ENCODE data around the gene TEC.

TEC gene

DNA sequence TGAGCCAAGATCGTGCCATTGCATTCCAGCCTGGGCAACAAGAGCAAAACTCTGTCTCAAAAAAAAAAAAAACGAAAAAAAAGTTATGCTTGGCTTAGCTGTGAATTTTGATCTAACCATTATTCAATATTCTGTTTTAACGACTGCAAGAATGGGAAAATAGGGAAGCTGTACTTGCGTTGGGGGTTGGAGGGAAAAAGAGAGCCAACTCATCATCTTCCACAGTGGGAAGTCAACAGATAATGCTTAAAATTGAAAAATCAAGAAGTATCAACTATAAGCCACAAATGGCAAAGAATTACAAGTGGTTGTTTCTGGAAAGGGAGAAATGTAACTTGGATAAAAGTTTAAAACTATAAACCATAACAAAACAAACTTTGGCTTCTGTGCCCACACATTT is 2.9 kb downstream of the TEC start:
- H3K4me2 ChIP-seq (ENCODE audit: low read depth, low read length, poor library complexity, severe bottlenecking), result peak overlapping the region; percentile 99
- no peaks in the 10 kb centered on the region for H3K9me2 ChIP-seq (replicated peaks; ENCODE audit: low read depth, low read length)
- no peaks in the 10 kb centered on the region for H3K36me3 ChIP-seq (ENCODE audit: insufficient read depth, low read length)
- H3F3A ChIP-seq (ENCODE audit: low read depth), result peaks cover 10% of the 10 kb centered on the region
- peaks cover 78% of the 10 kb centered on the region for H3K79me2 ChIP-seq (ENCODE audit: insufficient read depth, low read length)
- peaks cover 62% of the 10 kb centered on the region for H4K20me1 ChIP-seq (ENCODE audit: insufficient read depth, low read length, poor library complexity, severe bottlenecking)
- no peaks in the 10 kb centered on the region for H3K27me3 ChIP-seq (ENCODE audit: insufficient read depth, low read length, poor library complexity, severe bottlenecking)
- TF ChIP-seq EZH2phosphoT487 (IDR thresholded peaks at IDR 0.05; ENCODE audit: borderline replicate concordance), result no peak
- TF ChIP-seq, protein P1, sequence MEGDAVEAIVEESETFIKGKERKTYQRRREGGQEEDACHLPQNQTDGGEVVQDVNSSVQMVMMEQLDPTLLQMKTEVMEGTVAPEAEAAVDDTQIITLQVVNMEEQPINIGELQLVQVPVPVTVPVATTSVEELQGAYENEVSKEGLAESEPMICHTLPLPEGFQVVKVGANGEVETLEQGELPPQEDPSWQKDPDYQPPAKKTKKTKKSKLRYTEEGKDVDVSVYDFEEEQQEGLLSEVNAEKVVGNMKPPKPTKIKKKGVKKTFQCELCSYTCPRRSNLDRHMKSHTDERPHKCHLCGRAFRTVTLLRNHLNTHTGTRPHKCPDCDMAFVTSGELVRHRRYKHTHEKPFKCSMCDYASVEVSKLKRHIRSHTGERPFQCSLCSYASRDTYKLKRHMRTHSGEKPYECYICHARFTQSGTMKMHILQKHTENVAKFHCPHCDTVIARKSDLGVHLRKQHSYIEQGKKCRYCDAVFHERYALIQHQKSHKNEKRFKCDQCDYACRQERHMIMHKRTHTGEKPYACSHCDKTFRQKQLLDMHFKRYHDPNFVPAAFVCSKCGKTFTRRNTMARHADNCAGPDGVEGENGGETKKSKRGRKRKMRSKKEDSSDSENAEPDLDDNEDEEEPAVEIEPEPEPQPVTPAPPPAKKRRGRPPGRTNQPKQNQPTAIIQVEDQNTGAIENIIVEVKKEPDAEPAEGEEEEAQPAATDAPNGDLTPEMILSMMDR (conservative IDR thresholded peaks at IDR 0.05; ENCODE audit: low read length), result no peak
- peaks cover 72% of the 10 kb centered on the region for H3K4me1 ChIP-seq (ENCODE audit: insufficient read depth, low read length, poor library complexity, severe bottlenecking)
- H3K4me3 ChIP-seq (ENCODE audit: low read length, poor library complexity, severe bottlenecking), result peak overlapping the region; percentile 94
- H3K9ac ChIP-seq (ENCODE audit: low read depth, low read length, poor library complexity, severe bottlenecking), result peak overlapping the region; percentile 80
- no peaks in the 10 kb centered on the region for H3K9me3 ChIP-seq (ENCODE audit: insufficient read depth, low read depth, low read length)
- H2AFZ ChIP-seq (ENCODE audit: low read length), result no peak overlapping the region

DNA sequence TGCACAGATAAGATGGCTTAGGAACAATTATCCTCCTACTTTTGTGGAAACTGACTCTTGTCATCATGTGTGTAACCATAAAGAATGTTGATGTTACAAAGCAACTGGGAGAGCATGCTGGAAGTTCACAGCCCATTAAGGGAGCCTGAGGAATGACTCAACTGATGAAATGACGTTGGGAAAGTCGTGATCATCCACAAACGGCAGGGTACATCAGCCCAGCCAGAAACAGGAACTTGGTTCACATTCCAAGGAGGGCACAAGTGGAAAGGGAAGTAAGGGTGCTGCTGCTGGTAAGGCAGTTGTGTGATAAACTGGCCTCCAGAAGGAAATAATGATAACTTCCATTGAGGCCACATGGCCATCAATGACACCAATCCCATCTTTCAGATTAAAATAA is 6.7 kb downstream of the TEC start:
- peak overlapping the region; percentile 35 for H3K4me3 ChIP-seq (ENCODE audit: low read length, poor library complexity, severe bottlenecking)
- H4K20me1 ChIP-seq (ENCODE audit: insufficient read depth, low read length, poor library complexity, severe bottlenecking), result peaks cover 79% of the 10 kb centered on the region
- peak overlapping the region; percentile 59 for H3K4me2 ChIP-seq (ENCODE audit: low read depth, low read length, poor library complexity, severe bottlenecking)
- no peak overlapping the region for H2AFZ ChIP-seq (ENCODE audit: low read length)
- peaks cover 99% of the 10 kb centered on the region for H3K79me2 ChIP-seq (ENCODE audit: insufficient read depth, low read length)
- no peaks in the 10 kb centered on the region for H3K9me3 ChIP-seq (ENCODE audit: insufficient read depth, low read depth, low read length)
- H3F3A ChIP-seq (ENCODE audit: low read depth), result no peaks in the 10 kb centered on the region
- no peaks in the 10 kb centered on the region for H3K27me3 ChIP-seq (ENCODE audit: insufficient read depth, low read length, poor library complexity, severe bottlenecking)
- no peaks in the 10 kb centered on the region for H3K9me2 ChIP-seq (replicated peaks; ENCODE audit: low read depth, low read length)
- H3K36me3 ChIP-seq (ENCODE audit: insufficient read depth, low read length), result no peaks in the 10 kb centered on the region
- no peak overlapping the region for H3K9ac ChIP-seq (ENCODE audit: low read depth, low read length, poor library complexity, severe bottlenecking)
- TF ChIP-seq, protein P1 (conservative IDR thresholded peaks at IDR 0.05; ENCODE audit: low read length), result no peak
- TF ChIP-seq EZH2phosphoT487 (IDR thresholded peaks at IDR 0.05; ENCODE audit: borderline replicate concordance), result no peak
- H3K4me1 ChIP-seq (ENCODE audit: insufficient read depth, low read length, poor library complexity, severe bottlenecking), result peaks cover 77% of the 10 kb centered on the region

DNA sequence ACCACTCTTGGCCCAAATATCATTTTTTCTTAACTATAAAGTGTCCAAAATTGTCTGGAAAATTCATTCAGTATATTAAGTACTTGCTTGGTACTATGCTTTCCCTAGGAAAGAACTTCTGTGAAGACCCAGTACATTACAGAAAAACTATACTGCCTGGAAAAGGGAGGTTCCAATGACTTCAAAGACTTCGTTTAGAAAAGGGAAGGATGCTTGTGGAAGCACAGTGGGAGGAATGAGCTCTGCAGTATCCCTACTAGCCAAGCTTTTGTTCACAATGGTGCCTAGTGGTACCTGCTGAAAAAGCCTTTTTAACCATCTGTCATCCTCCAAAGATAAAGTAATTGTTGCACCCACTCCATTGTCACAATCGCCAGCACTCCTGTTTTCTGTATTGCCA is 7.2 kb downstream of the TEC start:
- no peaks in the 10 kb centered on the region for H3K9me2 ChIP-seq (replicated peaks; ENCODE audit: low read depth, low read length)
- peaks cover 80% of the 10 kb centered on the region for H4K20me1 ChIP-seq (ENCODE audit: insufficient read depth, low read length, poor library complexity, severe bottlenecking)
- H3K4me1 ChIP-seq (ENCODE audit: insufficient read depth, low read length, poor library complexity, severe bottlenecking), result peaks cover 77% of the 10 kb centered on the region
- no peaks in the 10 kb centered on the region for H3K27me3 ChIP-seq (ENCODE audit: insufficient read depth, low read length, poor library complexity, severe bottlenecking)
- H3F3A ChIP-seq (ENCODE audit: low read depth), result no peaks in the 10 kb centered on the region; the same call in 1 of the 2 replicates
- TF ChIP-seq, protein P1 (conservative IDR thresholded peaks at IDR 0.05; ENCODE audit: low read length), result no peak
- no peak for TF ChIP-seq EZH2phosphoT487 (IDR thresholded peaks at IDR 0.05; ENCODE audit: borderline replicate concordance)
- no peak overlapping the region for H2AFZ ChIP-seq (ENCODE audit: low read length)
- peaks cover 99% of the 10 kb centered on the region for H3K79me2 ChIP-seq (ENCODE audit: insufficient read depth, low read length)
- no peaks in the 10 kb centered on the region for H3K36me3 ChIP-seq (ENCODE audit: insufficient read depth, low read length)
- H3K9me3 ChIP-seq (ENCODE audit: insufficient read depth, low read depth, low read length), result no peaks in the 10 kb centered on the region
- no peak overlapping the region for H3K9ac ChIP-seq (ENCODE audit: low read depth, low read length, poor library complexity, severe bottlenecking)
- peak overlapping the region; percentile 35 for H3K4me3 ChIP-seq (ENCODE audit: low read length, poor library complexity, severe bottlenecking)
- peak overlapping the region; percentile 59 for H3K4me2 ChIP-seq (ENCODE audit: low read depth, low read length, poor library complexity, severe bottlenecking)

Measured in Loucy (cell line).